Measurements from ENCODE around the gene CAMK1D.

DNA sequence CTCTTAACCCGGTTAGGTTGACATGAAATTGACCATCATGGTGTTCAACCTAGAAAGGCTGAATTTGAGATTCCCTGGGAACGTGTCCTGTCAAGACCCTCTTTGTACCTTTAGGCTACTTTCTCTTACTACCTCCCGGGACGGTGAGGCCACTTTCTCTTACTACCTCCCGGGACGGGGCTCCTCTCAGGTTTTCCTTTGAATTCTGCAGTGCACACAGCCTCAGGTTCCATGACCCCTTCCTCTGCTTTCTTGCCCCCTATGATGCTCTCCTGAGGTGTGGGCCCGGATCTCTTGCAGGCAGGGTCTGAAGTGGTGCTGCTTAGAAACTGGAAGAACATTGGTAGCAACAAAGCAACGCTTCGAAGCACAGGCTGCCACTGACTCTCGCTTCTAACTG lies 155.3 kb downstream of the CAMK1D start:
- TF ChIP-seq CTCF (IDR thresholded peaks at IDR 0.05; ENCODE audit: low read depth, low read length, poor library complexity, severe bottlenecking), result no peak
- TF ChIP-seq EZH2phosphoT487 (IDR thresholded peaks at IDR 0.05; ENCODE audit: borderline replicate concordance, low read length), result no peak

All from DOHH2 (cell line).